ENCODE measurements around the gene KLF16.

DNA sequence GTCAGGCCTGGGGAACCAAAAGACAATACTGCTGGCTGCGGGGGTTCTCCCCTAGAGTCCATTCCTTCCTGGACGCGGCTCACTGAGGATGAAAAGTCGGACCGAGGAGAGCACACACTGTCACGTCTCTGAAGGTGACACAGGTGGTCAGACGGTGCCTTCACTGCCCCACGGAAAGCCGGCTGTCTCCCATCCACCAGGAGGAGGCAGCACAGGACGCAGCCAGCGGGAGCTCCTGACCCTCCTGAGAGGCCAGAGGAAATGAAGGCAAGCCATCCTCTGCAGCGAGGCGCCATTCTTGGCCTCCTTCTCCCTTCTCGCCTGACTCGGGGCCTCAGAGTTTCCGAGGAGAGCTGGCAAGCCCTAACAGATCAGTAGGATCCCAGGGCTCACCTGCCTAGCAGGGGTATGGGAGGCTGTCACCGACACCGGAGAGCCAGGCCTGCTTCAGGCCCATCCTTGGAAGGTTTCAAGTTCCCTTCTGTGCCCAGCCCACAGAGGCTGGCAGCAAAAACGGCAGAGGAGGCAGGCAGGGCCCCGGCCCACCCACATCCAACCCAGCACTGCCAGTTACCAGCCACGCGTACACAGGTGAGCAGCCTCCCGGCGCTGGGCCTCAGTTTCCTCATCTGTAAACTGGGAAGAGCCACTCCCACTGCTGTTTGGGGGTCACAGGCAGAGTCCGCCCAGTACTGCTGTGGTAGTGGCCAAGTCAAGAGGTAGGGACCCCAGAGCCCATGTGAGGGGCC, 19.6 kb downstream of the KLF16 start:
- TF ChIP-seq GATA2 (IDR thresholded peaks at IDR 0.05; ENCODE audit: low read depth, low read length) (no peak), GATA3 (IDR thresholded peaks at IDR 0.05; ENCODE audit: low read depth, low read length) (no peak)
